GM18519 (cell line): ENCODE data around the gene RNF213.
"Not testable (repeated sequence)": the region's sequence is repeated elsewhere in the genome, so short reads cannot be mapped to it uniquely, and the experiment has no call there.

Experiments used
- ATAC-seq: cut with Tn5 transposase; IDR thresholded peaks from one replicate; pipeline ENCODE4 v1.9.1; 2021; ENCODE audit warnings: mild to moderate bottlenecking, moderate library complexity; ENCODE audit not compliant: unreplicated experiment, low FRiP score

RNF213 gene

DNA sequence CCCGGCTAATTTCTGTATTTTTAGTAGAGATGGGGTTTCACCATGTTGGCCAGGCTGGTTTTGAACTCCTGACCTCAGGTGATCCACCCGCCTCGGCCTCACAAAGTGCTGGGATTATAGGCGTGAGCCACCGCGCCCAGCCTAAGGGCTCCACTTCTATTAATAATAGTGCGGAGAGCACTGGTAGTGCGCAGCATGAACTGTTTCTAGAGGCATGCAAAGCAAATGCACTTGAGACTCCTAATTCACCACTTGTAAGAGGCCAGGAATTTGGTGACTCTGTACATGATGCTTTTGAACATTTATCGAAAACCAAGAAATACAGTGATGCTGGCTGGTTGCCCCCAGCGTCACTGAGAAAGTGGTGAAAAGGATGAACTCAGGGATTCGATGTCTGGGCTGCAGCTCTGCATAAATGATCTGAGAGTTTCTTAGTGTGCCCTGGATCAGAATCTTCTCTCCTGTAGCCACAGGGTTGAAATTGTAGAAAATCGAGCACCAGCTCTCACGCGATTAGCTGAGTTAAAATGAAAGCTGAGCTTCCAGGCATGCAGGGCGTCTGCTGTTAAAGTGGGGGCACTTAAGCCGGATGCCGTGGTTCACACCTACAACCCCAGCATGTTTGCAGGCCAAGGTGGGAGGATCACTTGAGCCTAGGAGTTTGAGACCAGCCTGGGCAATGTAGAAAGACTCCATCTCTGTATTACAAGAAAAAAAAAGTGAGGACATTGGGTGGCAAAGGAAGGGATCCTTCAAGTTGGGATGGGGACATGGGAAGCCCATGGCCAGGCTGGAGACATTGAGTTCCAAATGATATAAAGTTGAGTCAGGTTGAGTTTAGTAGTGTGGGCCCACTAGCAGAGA, 4.8 kb downstream of the RNF213 start:
- no peak for ATAC-seq

- no peak for ATAC-seq
Observed at GRCh38 chr17:80267391-80267790, 6.7 kb downstream of the RNF213 start.

DNA sequence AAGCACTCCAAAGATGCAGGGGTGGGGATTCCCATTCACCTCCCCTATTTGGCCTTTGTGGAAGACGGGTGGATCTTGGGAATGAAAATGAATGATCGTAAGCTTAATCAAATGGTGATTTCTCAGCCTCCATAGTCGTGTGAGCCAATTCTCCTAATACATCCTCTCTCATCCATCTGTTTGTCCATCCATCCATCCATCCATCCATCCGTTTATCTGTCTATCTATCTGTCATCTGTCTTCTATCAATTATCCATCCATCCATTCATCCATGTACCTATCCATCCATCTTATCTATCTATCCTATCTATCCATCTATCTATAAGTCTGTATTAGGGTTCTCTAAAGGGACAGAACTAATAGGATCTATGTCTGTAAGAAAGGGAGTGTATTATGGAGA, 7.8 kb downstream of the RNF213 start:
- no peak for ATAC-seq

- no peak for ATAC-seq
Observed at GRCh38 chr17:80269405-80269807, 8.8 kb downstream of the RNF213 start.

GRCh38 chr17:80270104-80270503, 9.5 kb downstream of the RNF213 start:
- ATAC-seq: no peak

DNA sequence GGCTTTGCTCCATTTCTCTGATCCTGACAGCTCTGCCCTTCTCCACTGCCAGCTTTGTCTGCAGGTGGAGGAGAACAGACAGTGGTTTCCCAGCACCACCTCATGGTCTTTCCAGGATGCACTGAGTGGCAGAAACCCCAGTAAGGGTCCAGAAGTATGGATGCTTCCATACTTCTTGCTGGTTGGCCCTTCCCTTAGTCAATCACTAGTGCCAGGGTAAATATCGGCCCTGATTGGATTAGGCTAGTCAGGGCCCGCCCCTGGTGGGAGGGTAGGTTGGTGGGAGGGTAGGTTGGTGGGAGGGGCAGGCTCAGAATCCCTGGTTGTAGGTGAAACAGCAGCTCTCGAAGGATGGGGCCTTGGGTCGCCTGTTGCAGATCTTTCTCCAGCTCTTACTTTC, 10.2 kb downstream of the RNF213 start:
- no peak for ATAC-seq

GRCh38 chr17:80272366-80272765, 11.7 kb downstream of the RNF213 start:
- no peak for ATAC-seq

DNA sequence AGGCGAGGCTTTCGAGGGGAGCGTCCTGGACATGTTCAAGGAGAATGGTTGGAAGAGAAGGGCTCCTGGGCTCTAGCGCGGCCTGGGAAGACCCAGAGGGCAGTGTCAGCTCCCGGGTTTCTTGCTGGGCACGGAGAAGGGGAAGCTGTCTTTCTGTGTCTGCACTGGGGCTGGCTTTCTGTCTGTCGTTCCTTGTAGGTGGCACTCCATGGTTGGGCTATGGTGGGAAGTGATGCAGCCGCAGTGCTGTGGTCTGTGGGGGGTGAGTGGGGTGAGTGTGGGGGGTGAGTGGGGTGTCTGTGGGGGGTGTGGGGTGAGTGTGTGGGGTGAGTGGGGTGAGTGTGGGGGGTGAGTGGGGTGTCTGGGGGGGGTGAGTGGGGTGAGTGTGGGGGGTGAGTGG, 13.7 kb downstream of the RNF213 start:
- ATAC-seq: no peak

GRCh38 chr17:80274871-80275449, 14.3 kb downstream of the RNF213 start:
- no peak for ATAC-seq

GRCh38 chr17:80275857-80276256, 15.2 kb downstream of the RNF213 start:
- ATAC-seq: not testable (repeated sequence)

GRCh38 chr17:80277751-80278671, 17.4 kb downstream of the RNF213 start:
- no peak for ATAC-seq

DNA sequence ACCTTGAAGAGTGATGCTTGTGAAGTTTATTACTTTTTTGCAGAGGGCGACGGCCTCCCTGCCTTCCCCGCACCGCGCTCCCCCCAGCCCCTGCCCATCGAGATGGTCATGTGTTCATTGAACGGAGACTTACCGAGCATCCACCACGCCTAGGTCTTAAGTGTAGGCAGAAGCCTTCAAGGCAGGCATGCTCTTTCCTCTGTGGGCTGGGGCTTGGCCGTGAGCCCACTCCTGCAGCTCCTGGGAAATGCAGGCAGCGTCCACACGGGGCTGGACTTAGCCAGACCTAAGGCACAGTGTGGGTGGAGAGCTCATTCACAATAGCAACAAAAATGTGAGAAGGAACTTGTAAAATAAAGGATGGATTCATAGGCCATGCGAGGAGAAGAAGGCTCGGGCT, 19.2 kb downstream of the RNF213 start:
- ATAC-seq: no peak

- ATAC-seq: no peak
Observed at GRCh38 chr17:80281516-80281915, 20.9 kb downstream of the RNF213 start.

- no peak for ATAC-seq
Observed at GRCh38 chr17:80283116-80283852, 22.6 kb downstream of the RNF213 start.

DNA sequence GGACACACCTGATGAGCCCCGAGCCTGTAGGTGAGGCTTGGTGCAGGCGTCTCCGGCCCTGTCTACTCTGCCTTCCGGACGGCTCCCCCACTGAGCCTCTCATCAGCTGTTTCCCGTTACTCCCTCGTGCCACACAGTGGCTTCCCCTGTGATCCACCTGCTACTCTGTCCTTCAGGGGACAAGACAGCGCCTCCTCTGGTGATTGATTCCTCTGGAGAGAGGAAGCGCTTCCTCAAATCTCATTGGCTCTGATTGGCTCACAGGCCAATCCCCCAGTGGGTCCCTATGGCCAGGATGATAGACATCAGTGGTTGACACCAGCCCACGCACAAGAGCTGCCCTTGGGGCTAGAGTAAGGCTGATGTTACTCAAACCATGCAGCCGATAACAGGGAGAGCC, 24.0 kb downstream of the RNF213 start:
- no peak for ATAC-seq

- no peak for ATAC-seq
Observed at GRCh38 chr17:80285237-80285920, 24.7 kb downstream of the RNF213 start.

DNA sequence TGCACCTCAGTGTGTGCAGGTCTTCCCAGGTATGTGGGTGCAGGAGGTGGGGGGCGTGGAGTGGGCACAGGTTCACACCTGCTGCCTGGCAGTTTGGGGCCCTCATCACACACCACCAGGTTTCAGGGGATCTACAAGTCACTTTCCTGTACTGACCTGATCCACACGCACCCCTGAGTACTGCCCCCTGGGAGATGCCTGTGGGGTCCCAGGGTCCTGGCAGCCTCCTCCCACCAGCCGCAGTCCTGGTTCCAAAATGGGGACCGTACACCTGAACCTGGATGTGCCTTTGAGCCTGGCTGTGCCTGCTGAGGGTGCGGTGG, 25.9 kb downstream of the RNF213 start:
- no peak for ATAC-seq

DNA sequence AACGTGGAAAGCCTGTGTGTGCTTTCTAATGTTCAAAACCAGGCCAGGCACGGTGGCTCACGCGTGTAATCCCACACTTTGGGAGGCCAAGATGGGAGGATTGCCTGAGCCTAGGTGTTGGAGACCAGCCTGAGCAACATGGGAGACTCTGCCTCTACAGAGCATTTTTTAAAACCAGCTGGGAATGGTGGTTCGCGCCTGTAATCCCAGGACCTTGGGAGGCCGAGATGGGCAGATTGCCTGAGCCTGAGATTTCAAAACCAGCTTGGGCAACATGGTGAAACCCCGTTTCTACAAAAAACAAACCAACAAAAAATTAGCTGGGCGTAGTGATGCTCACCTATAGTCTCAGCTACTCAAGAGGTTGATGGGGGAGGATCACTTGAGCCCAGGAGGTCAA, 26.4 kb downstream of the RNF213 start:
- no peak for ATAC-seq

DNA sequence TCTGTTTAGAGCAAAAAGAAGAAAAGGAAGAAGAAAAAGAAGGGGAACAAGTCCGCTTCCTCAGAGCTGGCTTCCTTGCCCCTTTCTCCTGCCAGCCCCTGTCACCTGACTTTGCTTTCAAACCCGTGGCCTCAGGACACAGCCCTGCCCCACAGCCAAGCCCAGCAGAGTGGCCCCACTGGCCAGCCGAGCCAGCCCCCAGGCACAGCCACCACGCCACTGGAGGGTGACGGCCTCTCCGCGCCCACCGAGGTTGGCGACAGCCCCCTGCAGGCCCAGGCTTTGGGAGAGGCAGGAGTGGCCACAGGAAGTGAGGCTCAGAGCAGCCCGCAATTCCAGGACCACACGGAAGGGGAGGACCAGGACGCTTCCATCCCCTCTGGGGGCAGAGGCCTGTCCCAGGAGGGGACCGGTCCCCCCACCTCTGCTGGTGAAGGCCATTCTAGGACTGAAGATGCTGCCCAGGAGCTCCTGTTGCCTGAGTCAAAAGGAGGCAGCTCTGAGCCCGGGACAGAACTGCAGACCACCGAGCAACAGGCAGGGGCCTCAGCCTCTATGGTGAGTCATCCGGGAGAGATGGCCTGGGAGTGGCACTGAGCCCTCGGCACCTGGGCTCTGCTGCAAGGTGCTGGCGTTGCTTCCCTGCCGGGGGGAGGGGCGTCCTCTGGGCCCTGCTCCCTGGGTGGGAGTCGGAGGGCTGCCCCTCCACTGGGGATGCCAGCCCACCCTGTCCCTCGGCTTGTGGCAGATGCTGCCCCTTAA, 27.3 kb downstream of the RNF213 start:
- ATAC-seq: no peak
